Naive thymus-derived CD4-positive, alpha-beta T cell (primary cell): ENCODE measurements around the gene ANO1. TPM values are rescaled to one million over a fixed set of nuclear protein-coding genes. Genes with fewer than 3 reads are reported as not detected.

Experiments used
- ATAC-seq: fragments of 150-1000 bp; cut with Tn5 transposase; 2 replicates; pipeline ENCODE4 v1.10.0; 2021; ENCODE audit warnings: mild to moderate bottlenecking, moderate library complexity
- CTCF ChIA-PET: fragments of 350-600 bp; sonication (Branson Sonifier 250); formaldehyde crosslinking; loops from one replicate; lab custom pipeline; 2021; ENCODE audit warnings: antibody characterized with exemption; lab: Charles Lee
- POLR2A ChIA-PET: fragments of 350-600 bp; sonication (Branson Sonifier 250); formaldehyde crosslinking; loops from one replicate; lab custom pipeline; 2021; ENCODE audit warnings: antibody characterized with exemption, inconsistent platforms; lab: Charles Lee
- DNase-seq, 9 donors: peaks; one replicate each; pipeline versions ENCODE4 v3.0.0 to v3.0.0-alpha.2; 2020 to 2022; ENCODE audit warnings: mixed read lengths in 1 of 9
- H3K27ac ChIP-seq: one replicate; pipeline ENCODE4 v1.7.0; 2013; ENCODE audit warnings: mild to moderate bottlenecking, low read depth, low read length, moderate library complexity
- H3K27me3 ChIP-seq, 2 donors: one replicate each; pipeline ENCODE4 v1.7.0; 2013; ENCODE audit warnings: low read length in 2 of 2, mild to moderate bottlenecking in 2 of 2, moderate library complexity in 2 of 2; ENCODE audit not compliant: control insufficient read depth in 2 of 2, insufficient read depth in 2 of 2
- H3K36me3 ChIP-seq, 3 experiments: 1 replicate in 2 of 3; 2 replicates in 1 of 3; pipeline ENCODE4 v1.7.0; 2013; ENCODE audit warnings: low read length in 3 of 3, mild to moderate bottlenecking in 3 of 3, moderate library complexity in 1 of 3; ENCODE audit not compliant: insufficient read depth in 3 of 3, control insufficient read depth in 2 of 3
- H3K4me1 ChIP-seq, 2 donors: one replicate each; pipeline ENCODE4 v1.7.0; 2013; ENCODE audit warnings: low read length in 2 of 2, mild to moderate bottlenecking in 2 of 2, moderate library complexity in 1 of 2; ENCODE audit not compliant: control insufficient read depth in 2 of 2, insufficient read depth in 2 of 2
- H3K4me3 ChIP-seq: 2 replicates; pipeline ENCODE4 v1.7.0; 2013; ENCODE audit warnings: mild to moderate bottlenecking, low read length
- H3K9me3 ChIP-seq, 3 experiments: 1 replicate in 2 of 3; 2 replicates in 1 of 3; pipeline ENCODE4 v1.7.0; 2013; ENCODE audit warnings: low read length in 3 of 3; ENCODE audit not compliant: control insufficient read depth in 2 of 3
- H3K27ac Mint-ChIP-seq, 9 donors: one replicate each; pipeline ENCODE4 v1.8.0; 2020 to 2022; ENCODE audit warnings: mixed read lengths in 9 of 9, mild to moderate bottlenecking in 8 of 9, moderate library complexity in 5 of 9, inconsistent platforms in 2 of 9
- H3K27me3 Mint-ChIP-seq, 5 donors: one replicate each; pipeline ENCODE4 v1.8.0; 2021 to 2022; ENCODE audit warnings: mixed read lengths in 5 of 5, mild to moderate bottlenecking in 1 of 5
- H3K36me3 Mint-ChIP-seq, 5 donors: one replicate each; pipeline ENCODE4 v1.8.0; 2020 to 2022; ENCODE audit warnings: mixed read lengths in 5 of 5, mild to moderate bottlenecking in 3 of 5, inconsistent platforms in 1 of 5
- H3K4me1 Mint-ChIP-seq, 7 donors: one replicate each; pipeline ENCODE4 v1.8.0; 2020 to 2022; ENCODE audit warnings: mixed read lengths in 7 of 7, mild to moderate bottlenecking in 3 of 7, inconsistent platforms in 1 of 7
- H3K4me3 Mint-ChIP-seq, 10 donors: one replicate each; pipeline ENCODE4 v1.8.0; 2020 to 2022; ENCODE audit warnings: mild to moderate bottlenecking in 10 of 10, mixed read lengths in 10 of 10, moderate library complexity in 6 of 10, inconsistent platforms in 2 of 10
- H3K9me3 Mint-ChIP-seq, 11 donors: one replicate each; pipeline ENCODE4 v1.8.0; 2020 to 2022; ENCODE audit warnings: mixed read lengths in 11 of 11, mild to moderate bottlenecking in 4 of 11, inconsistent platforms in 1 of 11, moderate library complexity in 1 of 11
- intact Hi-C, 2 donors: fragments of 100-400 bp; cut with micrococcal nuclease; formaldehyde crosslinking; loops; one replicate each; pipeline ENCODE4 v1.15.1; 2023
- polyA plus RNA-seq, 2 donors: library from polyadenylated mRNA; unstranded; fragments of 300-500 nt; fragmentation: Illumina TruSeq; gene quantifications; one replicate each; pipeline ENCODE4 v1.2.3, GENCODE V29; 2021
- total RNA-seq, 6 experiments: library from RNA in 5 of 6; stranded (reverse) in 5 of 6; gene quantifications; 1 replicate in 5 of 6; 2 replicates in 1 of 6; pipeline ENCODE4 v1.2.3 and lab custom pipeline; 2021 to 2026

The ANO1 gene
- total and polyA plus RNA-seq, 7 experiments from 2014 or later = not detected

GRCh38 chr11:70105755-70106571 lies 27.8 kb downstream of the ANO1 start:
- DNase-seq (no peak), ATAC-seq (no peak)
- Histone ChIP-seq H3K27ac (no peak overlapping the region), H3K4me1 (no peaks in the 10 kb centered on the region), H3K27me3 (no peaks in the 10 kb centered on the region), H3K9me3 (no peaks in the 10 kb centered on the region), H3K4me3 (no peak overlapping the region), H3K36me3 (no peaks in the 10 kb centered on the region)
- Mint-ChIP-seq H3K4me3 (no peak overlapping the region), H3K36me3 (no peaks in the 10 kb centered on the region), H3K4me1 (no peaks in the 10 kb centered on the region), H3K27ac (no peak overlapping the region), H3K9me3 (no peaks in the 10 kb centered on the region), H3K27me3 (peaks cover 0 to 16% (median 0%) of the 10 kb centered on the region in 5 donors)
- CTCF ChIA-PET = no interaction called here
- intact Hi-C loops = no loop called here
- POLR2A ChIA-PET = no interaction called here

GRCh38 chr11:70106757-70107156 lies 28.6 kb downstream of the ANO1 start:
- peaks cover 0 to 22% (median 6%) of the 10 kb centered on the region in 5 donors for H3K27me3 Mint-ChIP-seq
- no peak for ATAC-seq
- Histone ChIP-seq H3K9me3 (no peaks in the 10 kb centered on the region), H3K4me1 (no peaks in the 10 kb centered on the region), H3K27ac (no peak overlapping the region), H3K36me3 (no peaks in the 10 kb centered on the region), H3K27me3 (no peaks in the 10 kb centered on the region), H3K4me3 (no peak overlapping the region)
- no peaks in the 10 kb centered on the region for H3K36me3 Mint-ChIP-seq
- POLR2A ChIA-PET = no interaction called here
- no peak overlapping the region for H3K4me3 Mint-ChIP-seq
- intact Hi-C loops = no loop called here
- DNase-seq = no peak
- CTCF ChIA-PET = no interaction called here
- peaks cover 0 to 6% (median 0%) of the 10 kb centered on the region in 7 donors for H3K4me1 Mint-ChIP-seq
- no peak overlapping the region for H3K27ac Mint-ChIP-seq
- no peaks in the 10 kb centered on the region for H3K9me3 Mint-ChIP-seq

DNA sequence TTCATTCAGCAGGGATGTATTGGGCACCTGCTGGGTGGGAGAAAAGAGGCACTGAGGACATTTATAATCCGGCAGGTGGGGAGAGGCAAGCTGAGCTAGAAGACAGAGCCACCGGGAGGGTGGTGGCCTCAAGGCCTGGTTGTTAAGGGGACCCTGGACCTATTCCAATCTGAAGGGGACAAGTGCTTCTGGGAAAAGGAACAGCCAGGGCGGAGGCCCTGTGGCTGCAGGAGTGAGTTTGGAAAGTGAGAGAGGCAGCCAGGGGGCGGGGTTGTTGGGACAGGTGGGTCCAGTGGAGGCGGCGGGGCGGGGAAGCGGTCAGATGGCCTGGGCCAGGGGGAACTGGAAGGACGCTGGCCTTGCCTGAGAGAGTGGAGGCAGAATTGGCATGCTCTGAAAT lies 29.1 kb downstream of the ANO1 start:
- Histone ChIP-seq H3K36me3 (no peaks in the 10 kb centered on the region), H3K9me3 (no peaks in the 10 kb centered on the region), H3K27me3 (no peaks in the 10 kb centered on the region), H3K4me3 (no peak overlapping the region), H3K27ac (no peak overlapping the region), H3K4me1 (no peaks in the 10 kb centered on the region)
- Mint-ChIP-seq H3K27ac (no peak overlapping the region), H3K9me3 (peaks cover 0 to 2% (median 0%) of the 10 kb centered on the region in 11 donors), H3K36me3 (no peaks in the 10 kb centered on the region), H3K4me3 (no peak overlapping the region), H3K27me3 (peaks cover 0 to 22% (median 8%) of the 10 kb centered on the region in 5 donors), H3K4me1 (peaks cover 0 to 9% (median 1%) of the 10 kb centered on the region in 7 donors)
- CTCF ChIA-PET = no interaction called here
- ATAC-seq (no peak), DNase-seq (no peak)
- intact Hi-C loops = no loop called here
- POLR2A ChIA-PET = no interaction called here

- CTCF ChIA-PET = no interaction called here
- H3K4me3 Mint-ChIP-seq = no peak overlapping the region
- Histone ChIP-seq H3K4me3 (no peak overlapping the region), H3K9me3 (no peaks in the 10 kb centered on the region), H3K36me3 (no peaks in the 10 kb centered on the region), H3K27ac (no peak overlapping the region), H3K4me1 (no peaks in the 10 kb centered on the region), H3K27me3 (no peaks in the 10 kb centered on the region)
- peaks cover 0 to 9% (median 1%) of the 10 kb centered on the region in 7 donors for H3K4me1 Mint-ChIP-seq
- ATAC-seq = no peak
- H3K9me3 Mint-ChIP-seq = peaks cover 0 to 2% (median 0%) of the 10 kb centered on the region in 11 donors
- intact Hi-C loops = no loop called here
- no peaks in the 10 kb centered on the region for H3K36me3 Mint-ChIP-seq
- H3K27me3 Mint-ChIP-seq = peaks cover 0 to 22% (median 8%) of the 10 kb centered on the region in 5 donors
- no peak overlapping the region for H3K27ac Mint-ChIP-seq
- no peak for DNase-seq
- POLR2A ChIA-PET = no interaction called here
Observed at GRCh38 chr11:70107756-70108155, 29.6 kb downstream of the ANO1 start.

GRCh38 chr11:70108250-70108649 lies 30.1 kb downstream of the ANO1 start:
- Histone ChIP-seq H3K9me3 (no peaks in the 10 kb centered on the region), H3K27me3 (no peaks in the 10 kb centered on the region), H3K4me1 (no peaks in the 10 kb centered on the region), H3K36me3 (no peaks in the 10 kb centered on the region), H3K4me3 (no peak overlapping the region), H3K27ac (no peak overlapping the region)
- intact Hi-C loops = no loop called here
- ATAC-seq (no peak), DNase-seq (no peak)
- peaks cover 0 to 2% (median 0%) of the 10 kb centered on the region in 11 donors for H3K9me3 Mint-ChIP-seq
- H3K4me1 Mint-ChIP-seq = peaks cover 0 to 9% (median 1%) of the 10 kb centered on the region in 7 donors
- ChIA-PET POLR2A (no interaction called here), CTCF (no interaction called here)
- H3K4me3 Mint-ChIP-seq = no peak overlapping the region
- no peaks in the 10 kb centered on the region for H3K36me3 Mint-ChIP-seq
- H3K27me3 Mint-ChIP-seq = peaks cover 0 to 22% (median 8%) of the 10 kb centered on the region in 5 donors
- no peak overlapping the region for H3K27ac Mint-ChIP-seq

DNA sequence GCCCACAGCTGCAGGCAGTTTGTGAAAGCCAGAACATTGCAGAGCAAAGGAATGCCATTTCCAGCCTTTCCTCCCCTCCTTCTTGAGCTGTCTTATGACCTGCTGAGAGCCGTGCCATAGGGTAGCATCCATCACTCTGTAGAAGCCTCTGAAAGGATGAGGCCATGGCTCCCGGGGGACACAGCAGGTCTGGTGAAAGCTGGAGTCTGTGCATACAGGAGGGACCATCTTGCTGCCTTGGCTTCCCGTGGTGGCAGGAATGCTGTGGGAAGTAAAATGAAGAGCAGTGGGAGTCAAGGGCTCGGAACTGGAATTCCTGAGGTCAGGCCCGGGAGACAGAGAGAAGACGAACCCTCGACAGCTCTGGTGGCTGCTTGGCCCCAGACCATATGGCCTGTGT lies 30.9 kb downstream of the ANO1 start:
- Histone ChIP-seq H3K4me1 (no peaks in the 10 kb centered on the region), H3K27me3 (no peaks in the 10 kb centered on the region), H3K9me3 (no peaks in the 10 kb centered on the region), H3K36me3 (no peaks in the 10 kb centered on the region), H3K27ac (no peak overlapping the region), H3K4me3 (no peak overlapping the region)
- Mint-ChIP-seq H3K4me1 (peaks cover 0 to 9% (median 1%) of the 10 kb centered on the region in 7 donors), H3K4me3 (no peak overlapping the region), H3K36me3 (no peaks in the 10 kb centered on the region), H3K27ac (no peak overlapping the region), H3K27me3 (peaks cover 0 to 20% (median 8%) of the 10 kb centered on the region in 5 donors), H3K9me3 (peaks cover 0 to 2% (median 0%) of the 10 kb centered on the region in 11 donors)
- intact Hi-C loops = no loop called here
- DNase-seq (no peak), ATAC-seq (no peak)
- POLR2A ChIA-PET = no interaction called here
- CTCF ChIA-PET = no interaction called here

DNA sequence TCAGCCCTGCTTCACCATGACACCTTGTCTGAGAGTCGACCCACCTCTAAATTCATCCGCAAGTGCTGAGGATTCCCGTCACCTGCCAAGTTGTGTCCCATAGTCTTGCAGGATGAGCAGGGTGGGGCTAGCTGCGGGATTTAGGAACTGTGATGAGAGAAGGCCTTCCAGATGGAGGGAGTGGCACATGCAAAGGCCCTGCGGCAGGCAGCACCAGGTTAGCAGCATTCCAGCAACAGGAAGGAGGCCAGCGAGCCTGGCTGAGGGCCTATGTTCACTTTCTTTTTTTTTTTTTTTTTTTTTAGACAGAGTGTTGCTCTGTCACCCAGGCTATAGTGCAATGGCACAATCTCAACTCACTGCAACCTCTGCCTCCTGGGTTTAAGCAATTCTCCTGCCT lies 31.8 kb downstream of the ANO1 start:
- Histone ChIP-seq H3K9me3 (no peaks in the 10 kb centered on the region), H3K4me3 (no peak overlapping the region), H3K27me3 (no peaks in the 10 kb centered on the region), H3K36me3 (no peaks in the 10 kb centered on the region), H3K27ac (no peak overlapping the region), H3K4me1 (no peaks in the 10 kb centered on the region)
- H3K27me3 Mint-ChIP-seq = peaks cover 0 to 13% (median 8%) of the 10 kb centered on the region in 5 donors
- ATAC-seq (no peak), DNase-seq (no peak)
- no peaks in the 10 kb centered on the region for H3K36me3 Mint-ChIP-seq
- intact Hi-C loops = no loop called here
- no peak overlapping the region for H3K27ac Mint-ChIP-seq
- no peak overlapping the region for H3K4me3 Mint-ChIP-seq
- peaks cover 0 to 2% (median 0%) of the 10 kb centered on the region in 11 donors for H3K9me3 Mint-ChIP-seq
- peaks cover 0 to 9% (median 1%) of the 10 kb centered on the region in 7 donors for H3K4me1 Mint-ChIP-seq
- ChIA-PET CTCF (no interaction called here), POLR2A (no interaction called here)
